GM12878 (cell line): Measurements from ENCODE around the gene MPEG1. TPM values are rescaled to one million over a fixed set of nuclear protein-coding genes. Genes with fewer than 3 reads are reported as not detected.
A peak's percentile ranks its signal among the peaks of the same experiment; 100 is the strongest.

Experiments
- ASH2L ChIP-seq: fragments of 300-600, 200-600 bp; sonication (generic); IDR thresholded peaks from 2 replicates; pipeline ENCODE4 v1.6.1; 2017; ENCODE audit warnings: low read depth, mild to moderate bottlenecking, borderline replicate concordance
- BACH1 ChIP-seq: fragments of 450-650 bp; IDR thresholded peaks from 2 replicates; pipeline ENCODE4 v1.6.1; 2017; ENCODE audit warnings: mild to moderate bottlenecking, borderline replicate concordance
- BCL11A ChIP-seq: IDR thresholded peaks from 2 replicates; pipeline ENCODE4 v1.6.1; 2011; ENCODE audit warnings: low read depth, low read length
- BHLHE40 ChIP-seq, 2 experiments: fragments of 450-650 bp in 1 of 2; IDR thresholded peaks; 2 replicates each; pipeline ENCODE4 v1.6.1; 2011 to 2017; ENCODE audit warnings: low read depth in 2 of 2, borderline replicate concordance in 1 of 2, improper control_type of control experiment in 1 of 2, low read length in 1 of 2, mild to moderate bottlenecking in 1 of 2
- CBX3 ChIP-seq: fragments of 200-600 bp; sonication (generic); IDR thresholded peaks from 2 replicates; pipeline ENCODE4 v1.6.1; 2016; ENCODE audit warnings: low read depth, borderline replicate concordance
- CBX5 ChIP-seq: sonication (generic); IDR thresholded peaks from 2 replicates; pipeline ENCODE4 v1.6.1; 2016; ENCODE audit warnings: low read depth, moderate library complexity, mild to moderate bottlenecking, inconsistent platforms
- DPF2 ChIP-seq: fragments of 450-650 bp; IDR thresholded peaks from 2 replicates; pipeline ENCODE4 v1.6.1; 2017; ENCODE audit warnings: mild to moderate bottlenecking
- HCFC1 ChIP-seq: fragments of 150-350 bp; IDR thresholded peaks from 2 replicates; pipeline ENCODE4 v1.6.1; 2014; ENCODE audit warnings: low read length
- IKZF1 ChIP-seq: fragments of 450-650 bp; conservative IDR thresholded peaks from 2 replicates; pipeline ENCODE4 v1.6.1; 2017; ENCODE audit warnings: antibody characterized with exemption, mild to moderate bottlenecking
- IRF4 ChIP-seq: IDR thresholded peaks from 2 replicates; pipeline ENCODE4 v1.6.1; 2011; ENCODE audit warnings: low read depth, low read length
- MTA3 ChIP-seq: IDR thresholded peaks from 2 replicates; pipeline ENCODE4 v1.6.1; 2012; ENCODE audit warnings: low read length, inconsistent platforms, borderline replicate concordance
- NFXL1 ChIP-seq: fragments of 450-650 bp; IDR thresholded peaks from 2 replicates; pipeline ENCODE4 v1.6.1; 2017; ENCODE audit warnings: antibody characterized with exemption, mild to moderate bottlenecking, borderline replicate concordance
- NFYA ChIP-seq: IDR thresholded peaks from 2 replicates; pipeline ENCODE4 v1.6.1; 2011; ENCODE audit warnings: low read depth, mild to moderate bottlenecking, low read length, improper control_type of control experiment, borderline replicate concordance
- NR2C2 ChIP-seq: IDR thresholded peaks from 2 replicates; pipeline ENCODE4 v1.6.1; 2011; ENCODE audit warnings: borderline replicate concordance, low read depth; ENCODE audit not compliant: control insufficient read depth, insufficient read length
- PAX8 ChIP-seq: fragments of 450-650 bp; IDR thresholded peaks from 2 replicates; pipeline ENCODE4 v1.6.1; 2017; ENCODE audit warnings: mild to moderate bottlenecking, moderate library complexity
- RB1 ChIP-seq: fragments of 450-650 bp; formaldehyde crosslinking; IDR thresholded peaks from 2 replicates; pipeline ENCODE4 v1.6.1; 2017; ENCODE audit warnings: mild to moderate bottlenecking, borderline replicate concordance
- RBBP5 ChIP-seq: fragments of 200-600 bp; sonication (generic); conservative IDR thresholded peaks from 2 replicates; pipeline ENCODE4 v1.6.1; 2016
- SMARCA5 ChIP-seq: fragments of 450-650 bp; IDR thresholded peaks from 2 replicates; pipeline ENCODE4 v1.6.1; 2017; ENCODE audit warnings: mild to moderate bottlenecking
- SUPT20H ChIP-seq: IDR thresholded peaks from 2 replicates; pipeline ENCODE4 v1.6.1; 2011; ENCODE audit warnings: low read depth, mild to moderate bottlenecking, low read length, moderate library complexity, borderline replicate concordance; ENCODE audit not compliant: control insufficient read depth
- TCF7 ChIP-seq: IDR thresholded peaks from 2 replicates; pipeline ENCODE4 v1.6.1; 2014; ENCODE audit warnings: antibody characterized with exemption, borderline replicate concordance
- WRNIP1 ChIP-seq: IDR thresholded peaks from 2 replicates; pipeline ENCODE4 v1.6.1; 2011; ENCODE audit warnings: low read depth, low read length, improper control_type of control experiment, borderline replicate concordance
- YY1 ChIP-seq: IDR thresholded peaks from 2 replicates; pipeline ENCODE4 v1.6.1; 2011; ENCODE audit warnings: low read depth, mild to moderate bottlenecking, low read length
- ZNF274 ChIP-seq: IDR thresholded peaks from one replicate; pipeline ENCODE4 v1.8.0; 2011; ENCODE audit not compliant: insufficient read length, insufficient read depth
- polyA plus RNA-seq, 11 experiments: library from polyadenylated mRNA; depleted of rRNA in 4 of 11; unstranded in 6 of 11; stranded (reverse) in 5 of 11; fragments of >200 nt; fragmentation: Nextera tagmentation in 4 of 11; fragmentation: Illumina TruSeq in 1 of 11; extraction: Ambion mirVana in 4 of 11; extraction: Trizol in 1 of 11; gene quantifications; 1 replicate in 1 of 11; 2 replicates in 10 of 11; pipeline versions ENCODE4 v1.2.1 to v1.2.3, GENCODE V29; 2011 to 2016; ENCODE audit warnings: inconsistent platforms in 2 of 11, missing spikeins in 2 of 11, low read depth in 1 of 11
- total RNA-seq, 4 experiments: library from RNA; depleted of rRNA in 3 of 4; stranded (reverse); fragments of >200 nt in 3 of 4; fragmentation: Illumina TruSeq in 1 of 4; extraction: Trizol in 1 of 4; gene quantifications; 2 replicates each; pipeline versions ENCODE4 v1.2.1 to v1.2.3, GENCODE V29; 2013 to 2021
- TF ChIP-seq, protein P1 (sequence below): fragments of 450-650 bp; IDR thresholded peaks from 2 replicates; pipeline ENCODE4 v1.6.1; 2016; ENCODE audit warnings: mild to moderate bottlenecking
- TF ChIP-seq, protein P2 (sequence below): fragments of 450-650 bp; IDR thresholded peaks from 2 replicates; pipeline ENCODE4 v1.6.1; 2017; ENCODE audit warnings: borderline replicate concordance
- TF ChIP-seq, protein P3 (sequence below): fragments of 450-650 bp; IDR thresholded peaks from 2 replicates; pipeline ENCODE4 v1.6.1; 2017; ENCODE audit warnings: mild to moderate bottlenecking, low read depth, inconsistent platforms; ENCODE audit not compliant: poor library complexity, severe bottlenecking
- TF ChIP-seq, protein P4 (sequence below): IDR thresholded peaks from 2 replicates; pipeline ENCODE4 v1.6.1; 2011; ENCODE audit warnings: borderline replicate concordance, low read depth, mild to moderate bottlenecking, moderate library complexity, low read length; ENCODE audit not compliant: insufficient read depth, poor library complexity, severe bottlenecking

Gene MPEG1
- total and polyA plus RNA-seq, 10 of the 15 experiments (the other 5 are each of a cell fraction or from before 2014, with no cell fraction given) = 1.3 to 15.6 (median 11.7) TPM; not detected in 1

DNA sequence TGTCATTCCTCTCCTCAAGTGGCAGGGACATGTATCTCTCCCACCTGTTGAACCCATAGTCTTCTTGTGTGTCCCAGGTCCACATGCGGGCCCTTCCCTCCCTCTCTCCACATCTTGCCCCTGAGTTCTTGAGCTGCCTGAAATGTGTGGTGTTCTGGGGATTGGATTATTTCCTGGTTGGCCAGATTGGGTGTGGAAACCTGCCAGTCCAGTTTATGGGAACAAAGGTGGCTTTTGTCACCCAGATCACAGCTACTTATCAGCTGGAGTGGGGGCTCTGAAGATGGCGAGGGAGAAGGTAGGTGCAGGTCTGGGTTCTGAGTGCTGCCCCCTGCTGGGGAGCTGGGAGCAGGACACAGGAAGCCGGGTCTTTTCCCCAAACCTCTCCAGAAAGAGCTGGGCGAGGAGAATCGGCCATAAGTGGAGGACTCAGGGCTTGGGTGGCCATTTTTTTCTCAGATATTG, 26.6 kb downstream of the MPEG1 start (continued):
- TF ChIP-seq CBX3 (no peak), BHLHE40 (IDR thresholded peaks at IDR 0.05; ENCODE audit: borderline replicate concordance in 1 of 2, low read depth in 2 of 2, low read length in 1 of 2) (no peak), NFXL1 (no peak), MTA3 (no peak), RBBP5 (no peak), IKZF1 (peak; percentile 23; the same call in 1 of the 2 replicates), NR2C2 (no peak), IRF4 (no peak), TCF7 (no peak), WRNIP1 (no peak), BCL11A (no peak), SUPT20H (no peak), ASH2L (no peak), SMARCA5 (0 out of 2 replicates have a peak, but pooled peaks have one; percentile 55), CBX5 (0 out of 2 replicates have a peak, but pooled peaks have one; percentile 48), PAX8 (no peak), ZNF274 (no peak), DPF2 (no peak), RB1 (peak; percentile 50; the same call in 1 of the 2 replicates), HCFC1 (no peak), NFYA (no peak), YY1 (peak; percentile 76), BACH1 (no peak)
- TF ChIP-seq, protein P1, sequence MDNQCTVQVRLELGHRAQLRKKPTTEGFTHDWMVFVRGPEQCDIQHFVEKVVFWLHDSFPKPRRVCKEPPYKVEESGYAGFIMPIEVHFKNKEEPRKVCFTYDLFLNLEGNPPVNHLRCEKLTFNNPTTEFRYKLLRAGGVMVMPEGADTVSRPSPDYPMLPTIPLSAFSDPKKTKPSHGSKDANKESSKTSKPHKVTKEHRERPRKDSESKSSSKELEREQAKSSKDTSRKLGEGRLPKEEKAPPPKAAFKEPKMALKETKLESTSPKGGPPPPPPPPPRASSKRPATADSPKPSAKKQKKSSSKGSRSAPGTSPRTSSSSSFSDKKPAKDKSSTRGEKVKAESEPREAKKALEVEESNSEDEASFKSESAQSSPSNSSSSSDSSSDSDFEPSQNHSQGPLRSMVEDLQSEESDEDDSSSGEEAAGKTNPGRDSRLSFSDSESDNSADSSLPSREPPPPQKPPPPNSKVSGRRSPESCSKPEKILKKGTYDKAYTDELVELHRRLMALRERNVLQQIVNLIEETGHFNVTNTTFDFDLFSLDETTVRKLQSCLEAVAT = no peak
- TF ChIP-seq, protein P2, sequence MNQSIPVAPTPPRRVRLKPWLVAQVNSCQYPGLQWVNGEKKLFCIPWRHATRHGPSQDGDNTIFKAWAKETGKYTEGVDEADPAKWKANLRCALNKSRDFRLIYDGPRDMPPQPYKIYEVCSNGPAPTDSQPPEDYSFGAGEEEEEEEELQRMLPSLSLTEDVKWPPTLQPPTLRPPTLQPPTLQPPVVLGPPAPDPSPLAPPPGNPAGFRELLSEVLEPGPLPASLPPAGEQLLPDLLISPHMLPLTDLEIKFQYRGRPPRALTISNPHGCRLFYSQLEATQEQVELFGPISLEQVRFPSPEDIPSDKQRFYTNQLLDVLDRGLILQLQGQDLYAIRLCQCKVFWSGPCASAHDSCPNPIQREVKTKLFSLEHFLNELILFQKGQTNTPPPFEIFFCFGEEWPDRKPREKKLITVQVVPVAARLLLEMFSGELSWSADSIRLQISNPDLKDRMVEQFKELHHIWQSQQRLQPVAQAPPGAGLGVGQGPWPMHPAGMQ = no peak
- TF ChIP-seq, protein P3, sequence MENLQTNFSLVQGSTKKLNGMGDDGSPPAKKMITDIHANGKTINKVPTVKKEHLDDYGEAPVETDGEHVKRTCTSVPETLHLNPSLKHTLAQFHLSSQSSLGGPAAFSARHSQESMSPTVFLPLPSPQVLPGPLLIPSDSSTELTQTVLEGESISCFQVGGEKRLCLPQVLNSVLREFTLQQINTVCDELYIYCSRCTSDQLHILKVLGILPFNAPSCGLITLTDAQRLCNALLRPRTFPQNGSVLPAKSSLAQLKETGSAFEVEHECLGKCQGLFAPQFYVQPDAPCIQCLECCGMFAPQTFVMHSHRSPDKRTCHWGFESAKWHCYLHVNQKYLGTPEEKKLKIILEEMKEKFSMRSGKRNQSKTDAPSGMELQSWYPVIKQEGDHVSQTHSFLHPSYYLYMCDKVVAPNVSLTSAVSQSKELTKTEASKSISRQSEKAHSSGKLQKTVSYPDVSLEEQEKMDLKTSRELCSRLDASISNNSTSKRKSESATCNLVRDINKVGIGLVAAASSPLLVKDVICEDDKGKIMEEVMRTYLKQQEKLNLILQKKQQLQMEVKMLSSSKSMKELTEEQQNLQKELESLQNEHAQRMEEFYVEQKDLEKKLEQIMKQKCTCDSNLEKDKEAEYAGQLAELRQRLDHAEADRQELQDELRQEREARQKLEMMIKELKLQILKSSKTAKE = no peak
- TF ChIP-seq, protein P4, sequence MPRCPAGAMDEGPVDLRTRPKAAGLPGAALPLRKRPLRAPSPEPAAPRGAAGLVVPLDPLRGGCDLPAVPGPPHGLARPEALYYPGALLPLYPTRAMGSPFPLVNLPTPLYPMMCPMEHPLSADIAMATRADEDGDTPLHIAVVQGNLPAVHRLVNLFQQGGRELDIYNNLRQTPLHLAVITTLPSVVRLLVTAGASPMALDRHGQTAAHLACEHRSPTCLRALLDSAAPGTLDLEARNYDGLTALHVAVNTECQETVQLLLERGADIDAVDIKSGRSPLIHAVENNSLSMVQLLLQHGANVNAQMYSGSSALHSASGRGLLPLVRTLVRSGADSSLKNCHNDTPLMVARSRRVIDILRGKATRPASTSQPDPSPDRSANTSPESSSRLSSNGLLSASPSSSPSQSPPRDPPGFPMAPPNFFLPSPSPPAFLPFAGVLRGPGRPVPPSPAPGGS = no peak
